NCI-H524 (cell line): Measurements from ENCODE around the gene TNPO3.
"Not testable (repeated sequence)": the region's sequence is repeated elsewhere in the genome, so short reads cannot be mapped to it uniquely, and the experiment has no call there.

Experiments used
- DNase-seq, 2 experiments: peaks; one replicate each; lab custom pipeline; 2025; lab: John Stamatoyannopoulos, UW

TNPO3 gene

DNA sequence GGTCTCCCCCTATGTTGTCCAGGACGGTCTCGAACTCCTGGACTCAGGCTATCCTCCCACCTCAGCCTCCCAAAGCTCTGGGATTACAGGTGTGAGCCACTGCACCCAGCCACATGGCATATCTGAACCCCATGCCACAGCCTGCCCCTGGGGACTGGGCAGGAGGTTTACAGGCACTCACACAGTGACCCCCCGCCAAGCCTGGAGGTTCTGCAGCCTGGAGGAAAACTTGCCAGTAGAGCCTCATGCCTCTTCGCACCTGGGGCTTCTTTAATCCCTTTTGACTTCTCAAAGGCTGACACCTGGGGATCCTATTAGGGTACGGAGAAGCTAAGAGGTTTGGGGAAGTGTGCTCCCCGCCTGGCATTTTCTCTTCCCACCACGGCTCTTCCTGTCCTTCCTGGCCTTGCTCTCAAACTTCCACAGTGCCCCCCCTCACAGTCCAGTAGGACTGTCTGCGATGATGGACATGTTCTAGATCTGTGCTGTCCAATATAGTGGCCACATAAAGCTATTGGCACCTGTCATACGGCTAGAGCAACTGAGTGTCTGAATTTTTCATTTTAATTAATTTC lies 133.0 kb downstream of the TNPO3 start:
- no peak for DNase-seq

DNA sequence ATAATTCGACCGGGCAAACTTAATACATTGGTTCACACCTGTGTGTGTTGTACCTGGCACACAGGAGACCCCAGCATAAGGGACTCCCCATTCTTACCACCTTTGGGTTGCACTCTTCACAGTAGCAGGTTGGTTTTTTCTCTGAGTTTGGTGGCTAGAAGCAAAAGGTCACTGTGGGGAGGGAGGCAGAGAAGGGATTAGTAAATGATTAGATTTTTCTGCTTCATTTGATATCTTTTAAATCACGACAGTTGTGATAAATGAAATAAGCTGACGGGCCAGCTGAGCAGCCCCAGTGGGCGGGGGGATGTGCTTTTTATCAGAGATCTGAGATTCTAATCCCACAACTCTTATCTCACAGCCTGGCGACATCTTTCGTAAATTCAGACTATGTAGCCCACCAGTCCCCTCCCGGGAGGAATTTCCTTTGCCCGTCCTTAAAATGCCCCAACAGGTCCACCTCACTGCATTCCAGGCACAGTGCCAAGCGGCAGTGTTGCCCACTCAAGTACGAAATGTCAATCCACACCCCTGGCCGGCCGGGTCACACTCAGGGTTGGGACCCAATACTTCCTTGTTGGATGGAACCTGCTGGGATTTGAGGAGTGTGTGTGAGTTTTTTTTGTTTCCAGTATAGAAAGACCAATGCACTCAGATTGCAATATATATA lies 133.9 kb downstream of the TNPO3 start:
- DNase-seq: no peak

GRCh38 chr7:128919881-128920799 lies 134.8 kb downstream of the TNPO3 start:
- peak; percentile 16 to 48 for DNase-seq

DNA sequence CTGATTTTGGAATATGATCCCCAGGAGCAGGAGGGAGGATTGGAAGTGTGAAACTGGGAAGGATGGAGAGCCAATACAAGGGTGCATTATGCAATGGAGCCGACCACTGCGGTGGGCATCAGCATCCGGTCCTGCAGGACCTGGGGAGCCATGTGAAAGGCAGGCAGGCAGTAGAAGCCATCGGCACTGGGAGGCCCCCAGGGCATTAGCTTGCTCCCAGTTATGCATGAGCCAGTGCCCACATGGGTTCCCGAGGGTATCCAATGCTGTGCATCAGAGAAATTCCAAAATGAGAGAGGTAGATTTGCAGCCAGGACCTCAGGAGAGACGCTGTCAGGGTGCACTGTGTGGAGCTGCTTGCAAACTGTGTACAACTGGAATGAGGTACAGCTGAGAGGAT lies 135.7 kb downstream of the TNPO3 start:
- peak in 1 of 2 experiments; percentile 25 for DNase-seq

DNA sequence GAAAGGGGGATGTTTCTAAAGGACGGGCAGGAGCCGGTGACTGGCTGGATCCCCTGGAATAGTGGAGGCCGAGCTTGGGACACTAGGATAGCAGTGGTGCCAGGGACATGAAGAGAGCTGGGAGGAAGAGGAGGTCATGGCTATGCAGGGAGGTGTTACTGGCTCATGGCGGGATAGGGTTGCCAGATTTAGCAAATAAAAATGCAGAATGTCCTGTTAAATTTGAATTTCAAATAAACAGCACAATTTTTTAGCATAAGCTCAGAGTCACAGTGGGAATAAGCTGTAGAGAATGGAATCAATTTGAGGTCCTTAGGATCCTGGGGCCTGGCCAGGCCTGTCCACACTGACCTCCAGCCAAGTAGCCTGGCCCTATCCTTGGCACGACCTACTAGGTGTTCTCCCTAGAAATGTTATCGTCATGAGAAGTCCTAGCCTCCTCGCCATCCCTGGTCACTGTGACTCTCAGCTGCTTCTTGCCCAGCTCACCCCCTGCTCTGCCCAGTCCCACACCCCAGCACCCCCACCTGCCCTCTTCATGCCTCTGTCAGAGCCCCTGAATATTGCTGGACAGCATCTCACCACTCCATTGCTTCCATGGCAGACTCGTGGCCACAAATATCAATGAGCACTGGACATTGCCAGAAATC lies 136.8 kb downstream of the TNPO3 start:
- DNase-seq: no peak

GRCh38 chr7:128917122-128917521 lies 137.8 kb downstream of the TNPO3 start:
- DNase-seq: no peak

DNA sequence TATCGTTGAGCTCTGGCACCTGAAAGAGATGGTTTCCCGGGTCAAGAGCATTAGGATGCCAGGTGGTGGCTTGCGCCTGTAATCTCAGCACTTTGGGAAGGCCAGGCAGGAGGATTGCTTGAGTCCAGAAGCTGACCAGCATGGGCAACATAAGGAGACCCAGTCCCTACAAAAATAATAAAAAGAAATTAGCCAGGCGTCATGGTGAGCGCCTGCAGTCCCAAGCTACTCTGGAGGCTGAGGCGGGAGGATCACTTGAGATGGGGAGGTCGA lies 138.3 kb downstream of the TNPO3 start:
- no peak for DNase-seq

- DNase-seq: no peak
Measured at GRCh38 chr7:128915841-128916642, 138.9 kb downstream of the TNPO3 start.

- DNase-seq: no peak
Measured at GRCh38 chr7:128915271-128915819, 139.6 kb downstream of the TNPO3 start.

- DNase-seq: peak in 1 of 2 experiments; percentile 9
Measured at GRCh38 chr7:128914566-128915151, 140.3 kb downstream of the TNPO3 start.

DNA sequence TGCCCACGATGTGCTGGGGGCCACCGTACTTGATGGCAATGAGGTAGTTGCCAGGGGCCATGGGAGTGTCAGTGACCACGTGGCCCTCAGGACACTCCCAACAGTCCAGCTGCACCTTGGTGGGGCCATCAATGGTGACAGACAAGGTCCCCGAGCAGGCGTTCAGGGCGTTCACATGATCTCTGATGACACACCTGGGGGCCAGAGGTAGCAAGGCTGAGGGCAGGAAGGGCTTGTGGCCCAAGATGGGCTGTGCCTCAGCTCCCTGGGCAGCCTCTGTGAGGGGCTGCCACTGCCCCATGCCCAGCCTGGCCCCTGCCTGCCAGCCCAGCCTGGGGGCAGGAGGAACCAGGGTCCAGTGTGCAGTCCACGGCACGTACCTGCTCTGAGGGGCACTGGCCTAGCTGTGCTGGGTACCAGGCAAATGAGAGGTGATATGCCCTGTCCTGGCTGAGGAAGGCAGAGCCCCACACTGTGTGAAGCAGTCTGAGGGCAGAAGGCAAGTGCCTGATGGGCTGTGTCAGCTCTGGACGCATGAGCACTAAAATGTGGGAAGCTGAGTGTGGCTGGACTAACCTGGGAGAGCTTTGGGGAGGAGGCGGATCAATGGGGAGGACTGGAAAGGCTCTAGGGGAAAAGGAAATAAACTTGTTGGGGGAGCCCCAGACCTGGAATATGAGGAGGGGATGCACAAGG lies 140.9 kb downstream of the TNPO3 start:
- DNase-seq: no peak

GRCh38 chr7:128912709-128913495 lies 142.0 kb downstream of the TNPO3 start:
- DNase-seq: not testable (repeated sequence)

GRCh38 chr7:128912281-128912680 lies 142.6 kb downstream of the TNPO3 start:
- DNase-seq: no peak

- DNase-seq: no peak
Measured at GRCh38 chr7:128911423-128912031, 143.4 kb downstream of the TNPO3 start.

GRCh38 chr7:128910569-128910945 lies 144.4 kb downstream of the TNPO3 start, which contains the start of gene KCP:
Gene KCP (minus strand): TSS chr7:128910709. CDS start chr7:128910676, 33 bp downstream.
- peak in 1 of 2 experiments; percentile 15 for DNase-seq

DNA sequence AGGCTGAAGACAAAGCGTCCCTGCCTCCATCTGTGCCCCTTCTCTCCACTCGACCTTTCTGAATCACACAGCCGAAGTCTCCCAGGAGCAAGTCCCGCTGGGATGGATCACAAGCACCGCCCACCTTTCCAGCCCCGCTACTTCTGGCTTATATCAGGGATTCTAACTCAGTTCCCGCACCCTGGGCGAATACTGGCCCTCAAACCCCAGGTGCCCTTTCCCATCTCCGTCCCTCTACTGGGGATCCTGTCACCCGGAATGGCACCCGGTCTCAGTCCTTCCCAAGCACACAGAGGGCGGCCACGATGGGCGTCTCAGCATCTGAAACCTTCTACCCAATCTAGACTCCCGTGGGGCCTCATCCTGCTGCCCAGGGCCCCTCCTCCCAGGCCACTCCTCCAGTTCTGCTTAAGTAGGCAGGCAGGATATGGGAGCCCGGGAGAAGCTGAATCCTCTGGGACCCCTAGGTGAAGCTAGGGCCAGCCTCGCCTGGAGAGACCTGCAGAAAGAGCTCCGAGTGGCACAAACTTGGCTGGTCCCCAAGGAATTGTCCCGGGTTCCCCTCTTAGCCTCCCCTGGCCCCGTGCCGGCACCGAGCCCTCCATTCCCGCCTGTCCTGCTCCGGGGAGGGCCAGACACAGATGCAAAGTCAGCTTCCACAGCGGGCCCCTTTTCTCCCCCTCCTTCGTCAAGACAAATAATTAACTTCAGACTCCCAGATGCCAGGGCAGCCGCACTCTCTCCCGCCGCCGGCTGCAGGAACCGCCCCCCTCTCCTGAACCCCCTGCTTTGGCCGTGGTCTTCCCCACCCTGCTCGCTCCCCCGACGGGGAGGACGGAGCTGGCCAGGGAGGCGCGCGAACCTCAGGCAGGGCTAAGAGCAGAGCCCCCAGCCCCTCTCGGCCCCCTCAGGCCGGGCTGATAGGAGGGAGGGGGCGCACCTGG lies 145.0 kb downstream of the TNPO3 start:
- DNase-seq: peak; percentile 78 to 79

GRCh38 chr7:128908750-128909624 lies 145.9 kb downstream of the TNPO3 start:
- no peak for DNase-seq
